SK-N-SH treated with all-trans-retinoic acid at 6 μM for 48 hours (cell line): ENCODE data around the gene TLX1.

Experiments
- ATAC-seq: fragments of 200-7000 bp; cut with Tn5 transposase; 3 replicates; pipeline ENCODE4 v1.9.1; 2020; ENCODE audit warnings: mild to moderate bottlenecking, moderate library complexity
- BACH2 ChIP-seq: fragments of 250-450 bp; sonication (Bioruptor Pico); IDR thresholded peaks from 2 replicates; pipeline ENCODE4 v1.9.0; 2021; ENCODE audit warnings: mild to moderate bottlenecking, borderline replicate concordance
- CREB5 ChIP-seq: fragments of 250-450 bp; sonication (Bioruptor Pico); IDR thresholded peaks from 2 replicates; pipeline ENCODE4 v1.5.1; 2020; ENCODE audit warnings: low read depth, mild to moderate bottlenecking, moderate library complexity
- CSDC2 ChIP-seq: fragments of 250-450 bp; sonication (Bioruptor Pico); IDR thresholded peaks from 2 replicates; pipeline ENCODE4 v1.5.0; 2020; ENCODE audit warnings: mild to moderate bottlenecking, moderate library complexity
- ESRRG ChIP-seq: fragments of 250-450 bp; sonication (Bioruptor Pico); IDR thresholded peaks from 2 replicates; pipeline ENCODE4 v1.6.1; 2021; ENCODE audit warnings: mild to moderate bottlenecking
- GLIS3 ChIP-seq: fragments of 250-450 bp; sonication (Bioruptor Pico); IDR thresholded peaks from 2 replicates; pipeline ENCODE4 v1.5.0; 2020; ENCODE audit warnings: mild to moderate bottlenecking, moderate library complexity
- ISL1 ChIP-seq: fragments of 250-450 bp; sonication (Bioruptor Pico); IDR thresholded peaks from 2 replicates; pipeline ENCODE4 v2.1.2; 2022; ENCODE audit warnings: mild to moderate bottlenecking, moderate library complexity
- OSR1 ChIP-seq: fragments of 250-450 bp; sonication (Bioruptor Pico); IDR thresholded peaks from 2 replicates; pipeline ENCODE4 v1.8.0; 2022; ENCODE audit warnings: moderate library complexity, mild to moderate bottlenecking, inconsistent platforms
- PATZ1 ChIP-seq: fragments of 250-450 bp; sonication (Bioruptor Pico); IDR thresholded peaks from 2 replicates; pipeline ENCODE4 v1.8.0; 2020; ENCODE audit warnings: mild to moderate bottlenecking, moderate library complexity, borderline replicate concordance
- POU6F1 ChIP-seq: fragments of 250-450 bp; sonication (Bioruptor Pico); IDR thresholded peaks from 2 replicates; pipeline ENCODE4 v1.8.0; 2021; ENCODE audit warnings: low read depth, mild to moderate bottlenecking, moderate library complexity, borderline replicate concordance
- PPARA ChIP-seq: fragments of 250-450 bp; sonication (Bioruptor Pico); IDR thresholded peaks from 2 replicates; pipeline ENCODE4 v1.5.0; 2020; ENCODE audit warnings: mild to moderate bottlenecking, borderline replicate concordance
- RARB ChIP-seq: fragments of 250-450 bp; sonication (Bioruptor Pico); IDR thresholded peaks from 2 replicates; pipeline ENCODE4 v1.8.0; 2021; ENCODE audit warnings: mild to moderate bottlenecking, moderate library complexity
- SNAI2 ChIP-seq: fragments of 250-450 bp; sonication (Bioruptor Pico); IDR thresholded peaks from 2 replicates; pipeline ENCODE4 v1.5.0; 2020; ENCODE audit warnings: mild to moderate bottlenecking, moderate library complexity
- ZC3H10 ChIP-seq: fragments of 250-450 bp; sonication (Bioruptor Pico); IDR thresholded peaks from 2 replicates; pipeline ENCODE4 v1.5.1; 2021; ENCODE audit warnings: mild to moderate bottlenecking, moderate library complexity
- ZFP3 ChIP-seq: fragments of 250-450 bp; sonication (Bioruptor Pico); IDR thresholded peaks from 2 replicates; pipeline ENCODE4 v1.5.0; 2020; ENCODE audit warnings: mild to moderate bottlenecking, moderate library complexity
- ZNF565 ChIP-seq: fragments of 450-650 bp; formaldehyde crosslinking; conservative IDR thresholded peaks from 2 replicates; pipeline ENCODE4 v1.5.0; 2020; ENCODE audit warnings: low read depth, mild to moderate bottlenecking, moderate library complexity
- ZNF70 ChIP-seq: fragments of 450-650 bp; formaldehyde crosslinking; IDR thresholded peaks from 2 replicates; pipeline ENCODE4 v1.5.0; 2020; ENCODE audit warnings: mild to moderate bottlenecking, moderate library complexity
- ZNF8 ChIP-seq: fragments of 450-650 bp; formaldehyde crosslinking; IDR thresholded peaks from 2 replicates; pipeline ENCODE4 v1.5.0; 2020; ENCODE audit warnings: mild to moderate bottlenecking, moderate library complexity
- TF ChIP-seq, protein P1 (sequence below): fragments of 250-450 bp; sonication (Bioruptor Pico); IDR thresholded peaks from 2 replicates; pipeline ENCODE4 v1.5.0; 2020; ENCODE audit warnings: mild to moderate bottlenecking, moderate library complexity
- TF ChIP-seq, protein P2 (sequence below): fragments of 250-450 bp; sonication (Bioruptor Pico); IDR thresholded peaks from 2 replicates; pipeline ENCODE4 v1.5.1; 2021; ENCODE audit warnings: mild to moderate bottlenecking, moderate library complexity

The TLX1 gene

GRCh38 chr10:101113890-101114403 lies 17.2 kb upstream of the TLX1 start:
- TF ChIP-seq PPARA (CRISPR knock-in tag) (no peak), ZC3H10 (CRISPR knock-in tag) (no peak), ZNF70 (CRISPR knock-in tag) (no peak), ZNF565 (CRISPR knock-in tag) (no peak), RARB (CRISPR knock-in tag) (no peak), ESRRG (CRISPR knock-in tag) (no peak), PATZ1 (CRISPR knock-in tag) (no peak)
- no peak for ATAC-seq

DNA sequence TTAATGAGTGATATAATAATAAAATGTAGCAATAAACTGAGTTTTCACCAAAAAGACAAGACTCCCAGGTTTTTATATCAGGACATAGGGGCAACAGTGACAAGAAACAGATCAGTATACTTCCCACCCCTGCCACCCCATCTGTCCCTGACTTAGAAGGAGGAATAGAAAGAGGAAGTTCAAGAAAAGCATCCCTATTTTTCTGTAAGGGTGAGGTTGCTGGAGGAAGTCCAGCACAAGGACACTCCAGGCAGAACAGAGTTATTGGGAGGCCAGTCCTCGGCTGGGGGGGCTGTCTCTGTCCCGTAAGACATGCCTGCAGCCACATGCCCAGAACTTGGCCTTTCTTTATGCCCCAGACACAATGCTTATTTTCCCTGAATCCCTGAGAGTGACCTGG lies 16.5 kb upstream of the TLX1 start:
- no peak for TF ChIP-seq BACH2 (CRISPR knock-in tag)
- no peak for TF ChIP-seq CREB5 (CRISPR knock-in tag)
- ATAC-seq, result no peak

DNA sequence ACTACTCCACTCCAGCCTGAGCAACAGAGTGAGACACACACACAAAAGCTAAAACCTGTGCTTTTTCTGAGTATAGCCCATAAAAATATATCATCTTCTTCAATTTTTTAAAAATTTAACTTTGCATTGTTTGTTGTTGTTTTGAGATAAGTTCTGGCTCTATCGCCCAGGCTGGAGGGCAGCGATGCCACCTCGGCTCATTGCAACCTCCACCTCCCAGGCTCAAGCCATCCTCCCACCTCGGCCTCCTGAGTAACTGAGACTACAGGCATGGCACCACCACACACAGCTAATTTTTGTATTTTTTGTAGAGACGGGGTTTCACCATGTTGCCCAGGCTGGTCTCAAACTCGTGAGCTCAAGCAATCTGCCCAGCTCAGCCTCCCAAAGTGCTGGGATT lies 14.3 kb upstream of the TLX1 start:
- ATAC-seq, result no peak
- TF ChIP-seq, protein P1, sequence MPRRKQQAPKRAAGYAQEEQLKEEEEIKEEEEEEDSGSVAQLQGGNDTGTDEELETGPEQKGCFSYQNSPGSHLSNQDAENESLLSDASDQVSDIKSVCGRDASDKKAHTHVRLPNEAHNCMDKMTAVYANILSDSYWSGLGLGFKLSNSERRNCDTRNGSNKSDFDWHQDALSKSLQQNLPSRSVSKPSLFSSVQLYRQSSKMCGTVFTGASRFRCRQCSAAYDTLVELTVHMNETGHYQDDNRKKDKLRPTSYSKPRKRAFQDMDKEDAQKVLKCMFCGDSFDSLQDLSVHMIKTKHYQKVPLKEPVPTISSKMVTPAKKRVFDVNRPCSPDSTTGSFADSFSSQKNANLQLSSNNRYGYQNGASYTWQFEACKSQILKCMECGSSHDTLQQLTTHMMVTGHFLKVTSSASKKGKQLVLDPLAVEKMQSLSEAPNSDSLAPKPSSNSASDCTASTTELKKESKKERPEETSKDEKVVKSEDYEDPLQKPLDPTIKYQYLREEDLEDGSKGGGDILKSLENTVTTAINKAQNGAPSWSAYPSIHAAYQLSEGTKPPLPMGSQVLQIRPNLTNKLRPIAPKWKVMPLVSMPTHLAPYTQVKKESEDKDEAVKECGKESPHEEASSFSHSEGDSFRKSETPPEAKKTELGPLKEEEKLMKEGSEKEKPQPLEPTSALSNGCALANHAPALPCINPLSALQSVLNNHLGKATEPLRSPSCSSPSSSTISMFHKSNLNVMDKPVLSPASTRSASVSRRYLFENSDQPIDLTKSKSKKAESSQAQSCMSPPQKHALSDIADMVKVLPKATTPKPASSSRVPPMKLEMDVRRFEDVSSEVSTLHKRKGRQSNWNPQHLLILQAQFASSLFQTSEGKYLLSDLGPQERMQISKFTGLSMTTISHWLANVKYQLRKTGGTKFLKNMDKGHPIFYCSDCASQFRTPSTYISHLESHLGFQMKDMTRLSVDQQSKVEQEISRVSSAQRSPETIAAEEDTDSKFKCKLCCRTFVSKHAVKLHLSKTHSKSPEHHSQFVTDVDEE (CRISPR knock-in tag), result no peak
- TF ChIP-seq ZNF8 (CRISPR knock-in tag), result no peak
- TF ChIP-seq ZFP3, result no peak
- TF ChIP-seq ZNF565 (CRISPR knock-in tag), result no peak
- TF ChIP-seq RARB (CRISPR knock-in tag), result no peak
- TF ChIP-seq SNAI2 (CRISPR knock-in tag), result no peak
- no peak for TF ChIP-seq CREB5 (CRISPR knock-in tag)
- TF ChIP-seq ISL1 (CRISPR knock-in tag), result no peak
- TF ChIP-seq CSDC2 (CRISPR knock-in tag), result no peak
- no peak for TF ChIP-seq GLIS3 (CRISPR knock-in tag)
- TF ChIP-seq POU6F1 (CRISPR knock-in tag), result no peak
- TF ChIP-seq, protein P2, sequence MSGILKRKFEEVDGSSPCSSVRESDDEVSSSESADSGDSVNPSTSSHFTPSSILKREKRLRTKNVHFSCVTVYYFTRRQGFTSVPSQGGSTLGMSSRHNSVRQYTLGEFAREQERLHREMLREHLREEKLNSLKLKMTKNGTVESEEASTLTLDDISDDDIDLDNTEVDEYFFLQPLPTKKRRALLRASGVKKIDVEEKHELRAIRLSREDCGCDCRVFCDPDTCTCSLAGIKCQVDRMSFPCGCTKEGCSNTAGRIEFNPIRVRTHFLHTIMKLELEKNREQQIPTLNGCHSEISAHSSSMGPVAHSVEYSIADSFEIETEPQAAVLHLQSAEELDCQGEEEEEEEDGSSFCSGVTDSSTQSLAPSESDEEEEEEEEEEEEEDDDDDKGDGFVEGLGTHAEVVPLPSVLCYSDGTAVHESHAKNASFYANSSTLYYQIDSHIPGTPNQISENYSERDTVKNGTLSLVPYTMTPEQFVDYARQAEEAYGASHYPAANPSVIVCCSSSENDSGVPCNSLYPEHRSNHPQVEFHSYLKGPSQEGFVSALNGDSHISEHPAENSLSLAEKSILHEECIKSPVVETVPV, result no peak

DNA sequence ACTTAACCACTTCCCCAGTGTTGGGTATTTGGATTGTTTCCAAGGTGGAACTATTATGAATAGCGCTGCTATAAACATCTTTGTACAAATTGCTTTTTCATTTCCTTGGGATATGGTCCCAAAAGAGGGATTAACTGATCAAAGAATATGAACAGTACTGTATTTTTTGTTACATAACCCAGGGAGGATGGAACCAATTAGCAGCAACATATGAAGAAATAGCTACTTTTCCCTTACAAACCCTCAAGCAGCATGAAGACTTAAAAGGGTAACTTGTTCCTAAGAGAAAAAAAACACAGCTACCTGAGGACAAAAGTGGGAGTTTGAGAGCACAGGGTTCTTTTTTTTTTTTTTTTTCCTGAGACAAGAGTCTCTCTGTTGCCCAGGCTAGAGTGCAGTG lies 13.1 kb upstream of the TLX1 start:
- ATAC-seq, result no peak
- TF ChIP-seq ISL1 (CRISPR knock-in tag), result no peak
- no peak for TF ChIP-seq PATZ1 (CRISPR knock-in tag)
- TF ChIP-seq RARB (CRISPR knock-in tag), result no peak
- TF ChIP-seq CREB5 (CRISPR knock-in tag), result no peak
- TF ChIP-seq ZNF565 (CRISPR knock-in tag), result no peak
- TF ChIP-seq OSR1 (CRISPR knock-in tag), result no peak
